ENCODE results near the gene SMIM22.

GRCh38 chr16:4755687-4756086 is 39.5 kb upstream of the SMIM22 start:
- TF ChIP-seq CTCF (conservative IDR thresholded peaks at IDR 0.05 in 1 of 2, IDR thresholded peaks at IDR 0.05 in 1 of 2; ENCODE audit: low read depth in 1 of 2, low read length in 2 of 2) (no peak), EZH2 (IDR thresholded peaks at IDR 0.05; ENCODE audit: low read length, missing control alignments) (no peak)
